Fibroblast of pulmonary artery (primary cell): ENCODE results near the gene KCNH1.

ENCODE experiments used
- DNase-seq: peaks from one replicate; pipeline ENCODE4 v3.0.0-alpha.2; 2010; ENCODE audit warnings: low read depth
- H3K4me3 ChIP-seq: replicated peaks from 2 replicates; pipeline ENCODE4 v1.5.1; 2011; ENCODE audit warnings: low read depth, mild to moderate bottlenecking, control low read depth, low read length, moderate library complexity
- TF ChIP-seq, protein P1 (sequence below): IDR thresholded peaks from 2 replicates; pipeline ENCODE4 v1.5.1; 2011; ENCODE audit warnings: mild to moderate bottlenecking, control low read depth, low read length, inconsistent platforms; ENCODE audit errors: missing control alignments

KCNH1 gene

DNA sequence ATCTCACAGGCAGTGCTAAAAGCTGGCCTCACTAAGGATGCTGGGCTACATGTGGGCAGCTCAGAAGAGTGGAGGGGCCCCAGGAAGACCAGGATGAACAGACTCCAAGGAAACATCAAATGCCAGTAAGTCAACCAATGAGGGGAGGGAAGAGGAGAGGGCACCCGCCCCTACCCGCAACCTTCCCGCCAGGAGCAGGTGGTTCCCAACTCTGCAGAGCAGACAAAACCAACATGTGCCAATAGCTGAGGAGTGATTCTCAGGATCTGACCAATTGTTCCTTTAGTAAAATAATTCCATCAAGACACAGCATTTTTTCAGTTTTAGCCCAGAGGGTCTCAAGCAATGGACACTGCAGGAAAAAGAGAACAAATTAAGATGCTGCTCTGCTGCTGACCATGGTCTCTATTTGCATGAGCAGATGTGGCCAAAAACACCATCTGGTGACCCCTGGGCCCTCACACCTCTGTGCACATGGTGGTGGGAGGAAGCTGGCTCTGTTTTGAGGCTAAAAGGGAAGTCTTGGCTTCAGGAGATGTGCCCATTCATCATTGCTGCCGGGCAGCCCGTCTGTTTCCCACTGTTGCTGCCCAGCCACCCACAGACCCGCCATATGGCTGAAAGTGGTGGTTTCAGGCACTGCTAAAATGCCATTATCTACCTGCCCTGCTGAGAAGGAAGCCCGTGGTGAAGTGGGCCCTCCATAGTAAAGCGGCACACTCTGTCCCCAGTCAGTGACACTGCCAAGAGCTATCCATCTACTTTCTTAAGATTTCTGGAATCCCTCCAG is 231.8 kb downstream of the KCNH1 start:
- H3K4me3 ChIP-seq, result no peak overlapping the region
- no peak for DNase-seq
- TF ChIP-seq, protein P1, sequence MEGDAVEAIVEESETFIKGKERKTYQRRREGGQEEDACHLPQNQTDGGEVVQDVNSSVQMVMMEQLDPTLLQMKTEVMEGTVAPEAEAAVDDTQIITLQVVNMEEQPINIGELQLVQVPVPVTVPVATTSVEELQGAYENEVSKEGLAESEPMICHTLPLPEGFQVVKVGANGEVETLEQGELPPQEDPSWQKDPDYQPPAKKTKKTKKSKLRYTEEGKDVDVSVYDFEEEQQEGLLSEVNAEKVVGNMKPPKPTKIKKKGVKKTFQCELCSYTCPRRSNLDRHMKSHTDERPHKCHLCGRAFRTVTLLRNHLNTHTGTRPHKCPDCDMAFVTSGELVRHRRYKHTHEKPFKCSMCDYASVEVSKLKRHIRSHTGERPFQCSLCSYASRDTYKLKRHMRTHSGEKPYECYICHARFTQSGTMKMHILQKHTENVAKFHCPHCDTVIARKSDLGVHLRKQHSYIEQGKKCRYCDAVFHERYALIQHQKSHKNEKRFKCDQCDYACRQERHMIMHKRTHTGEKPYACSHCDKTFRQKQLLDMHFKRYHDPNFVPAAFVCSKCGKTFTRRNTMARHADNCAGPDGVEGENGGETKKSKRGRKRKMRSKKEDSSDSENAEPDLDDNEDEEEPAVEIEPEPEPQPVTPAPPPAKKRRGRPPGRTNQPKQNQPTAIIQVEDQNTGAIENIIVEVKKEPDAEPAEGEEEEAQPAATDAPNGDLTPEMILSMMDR, result no peak

DNA sequence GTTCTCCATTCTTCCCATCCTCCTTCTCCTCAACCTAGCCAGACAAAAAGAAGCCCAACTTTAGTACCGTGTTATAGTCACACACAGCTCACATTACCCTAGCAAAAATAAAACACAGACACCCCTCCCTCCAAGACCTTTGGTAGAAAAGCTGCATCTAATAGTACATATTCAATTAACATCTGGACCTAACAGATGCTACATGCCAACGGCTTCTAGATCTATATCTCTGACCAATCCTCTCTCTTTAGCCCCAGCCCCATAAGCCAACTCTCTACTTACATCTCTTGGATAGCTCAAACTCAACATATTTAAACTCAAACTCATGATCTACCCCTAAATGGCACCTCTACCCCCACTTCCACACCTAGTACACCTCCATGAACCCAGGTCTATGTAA is 233.1 kb downstream of the KCNH1 start:
- no peak for DNase-seq
- no peak overlapping the region for H3K4me3 ChIP-seq
- TF ChIP-seq, protein P1, result no peak

DNA sequence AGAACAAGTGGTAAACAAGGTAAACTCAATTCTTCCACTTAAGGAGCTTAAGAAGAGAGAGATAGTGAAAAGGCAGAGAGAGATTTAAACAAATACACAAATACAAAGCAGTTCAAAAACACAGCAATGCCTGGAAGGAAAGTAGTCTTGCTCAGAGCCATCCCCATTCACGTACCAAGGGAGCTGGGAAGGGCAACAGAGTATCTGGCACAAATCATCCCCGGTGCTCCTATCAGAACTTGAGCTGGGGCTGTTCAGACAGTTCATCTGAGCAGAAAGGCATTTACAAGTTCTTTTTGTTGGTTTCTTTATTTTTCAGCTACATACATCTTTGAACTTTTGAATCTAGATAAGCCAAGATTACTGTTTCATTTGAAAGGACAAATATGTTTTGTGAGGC is 233.9 kb downstream of the KCNH1 start:
- no peak for DNase-seq
- no peak overlapping the region for H3K4me3 ChIP-seq
- TF ChIP-seq, protein P1, result no peak

DNA sequence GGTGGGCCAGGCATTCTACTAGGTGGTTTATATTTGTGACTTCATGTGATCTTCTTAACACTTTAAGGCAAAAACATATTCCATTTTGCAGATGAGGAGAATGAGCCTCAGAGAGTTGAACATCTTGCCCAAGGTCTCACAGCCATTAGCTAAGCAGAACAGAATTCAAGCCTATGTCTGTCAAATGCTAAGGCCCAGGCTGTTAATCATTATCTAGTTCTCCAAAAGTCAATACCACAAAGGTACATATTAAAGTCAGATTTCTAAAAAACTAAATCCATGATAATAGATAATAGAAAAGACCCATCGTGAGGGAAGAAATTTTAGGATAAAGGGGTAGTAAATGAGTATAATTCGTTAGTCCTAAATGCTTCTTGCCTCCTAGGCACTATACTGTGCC is 234.3 kb downstream of the KCNH1 start:
- no peak for DNase-seq
- TF ChIP-seq, protein P1, result no peak
- H3K4me3 ChIP-seq, result no peak overlapping the region

DNA sequence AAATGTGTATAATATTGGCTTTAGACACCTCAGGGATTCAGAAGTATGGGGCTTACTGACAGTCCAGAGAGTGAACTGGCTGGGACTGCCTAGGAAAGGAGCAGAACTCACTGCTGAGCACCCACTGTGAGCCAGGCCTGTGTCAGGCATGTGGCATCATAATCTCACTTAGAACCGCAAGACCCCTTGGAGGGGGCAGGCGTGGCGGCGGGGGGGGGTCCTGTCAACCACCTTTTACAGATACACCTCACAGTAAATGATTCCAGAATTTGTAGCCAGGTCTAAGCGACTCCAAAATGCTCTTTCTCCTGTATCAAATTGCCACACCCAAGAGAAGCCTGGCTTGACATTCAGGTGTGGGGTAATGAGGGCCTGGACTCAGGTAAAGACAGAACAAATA is 235.5 kb downstream of the KCNH1 start:
- TF ChIP-seq, protein P1, result no peak
- H3K4me3 ChIP-seq, result no peak overlapping the region
- no peak for DNase-seq

DNA sequence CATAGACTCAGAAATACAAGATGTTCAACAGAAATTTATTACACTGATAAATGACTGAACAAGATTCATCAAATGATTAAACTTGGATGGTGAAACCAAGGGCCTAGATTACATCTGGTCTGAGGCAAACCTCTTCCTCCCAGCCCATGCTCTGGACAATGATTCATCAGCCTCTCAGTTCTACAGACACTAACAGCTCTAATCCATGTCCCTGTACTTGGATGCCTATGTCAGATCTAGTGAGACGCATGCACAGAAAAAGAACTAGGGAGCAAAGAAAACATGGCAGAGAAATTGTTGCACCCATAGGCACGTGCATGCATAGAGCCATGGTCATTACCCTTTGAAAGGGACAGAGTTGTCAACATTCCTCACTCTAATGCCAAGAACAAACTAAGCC is 250.1 kb downstream of the KCNH1 start:
- no peak for DNase-seq
- TF ChIP-seq, protein P1, result no peak
- no peak overlapping the region for H3K4me3 ChIP-seq
